ENCODE data around the gene ANKRD33.
"Not testable (repeated sequence)": the region's sequence is repeated elsewhere in the genome, so short reads cannot be mapped to it uniquely, and the experiment has no call there.

- TF ChIP-seq USF2 (IDR thresholded peaks at IDR 0.05; ENCODE audit: borderline replicate concordance, low read depth, low read length); FOXM1 (IDR thresholded peaks at IDR 0.05; ENCODE audit: low read depth); CTCF (IDR thresholded peaks at IDR 0.05); FOXJ3 (CRISPR knock-in tag; IDR thresholded peaks at IDR 0.05); REST (IDR thresholded peaks at IDR 0.05; ENCODE audit: low read depth, low read length); POLR2AphosphoS5 (IDR thresholded peaks at IDR 0.05; ENCODE audit: low read depth, low read length); TAF1 (IDR thresholded peaks at IDR 0.05; ENCODE audit: borderline replicate concordance, low read depth, low read length); NRF1 (IDR thresholded peaks at IDR 0.05; ENCODE audit: low read depth, low read length); PBX3 (IDR thresholded peaks at IDR 0.05); YY1 (IDR thresholded peaks at IDR 0.05; ENCODE audit: low read depth); MAX (IDR thresholded peaks at IDR 0.05; ENCODE audit: low read depth); RAD21 (IDR thresholded peaks at IDR 0.05; ENCODE audit: low read length): not testable (repeated sequence)
Measured at GRCh38 chr12:51885294-51886020, 2.4 kb upstream of the ANKRD33 start.

All from SK-N-SH (cell line).